HCT116 (cell line): ENCODE measurements around the gene HK1. TPM values are rescaled to one million over a fixed set of nuclear protein-coding genes. Genes with fewer than 3 reads are reported as not detected.

Experiments
- ATAC-seq: fragments of 200-7000 bp; cut with Tn5 transposase; 2 replicates; pipeline ENCODE4 v1.9.1; 2020; ENCODE audit warnings: mild to moderate bottlenecking, moderate library complexity
- BruUV-seq: library from RNA; stranded (reverse); fragments of 400-500 nt; replicated peaks from 2 replicates; lab custom pipeline; 2021; lab: Mats Ljungman, UMichigan
- CTCF ChIA-PET: fragments of 300-600 bp; sonication (Branson Sonifier 250); formaldehyde crosslinking; loops from one replicate; lab custom pipeline; 2021; ENCODE audit warnings: antibody characterized with exemption; lab: Charles Lee
- POLR2A ChIA-PET: fragments of 300-600, 350-600 bp; sonication (Branson Sonifier 250); formaldehyde crosslinking; loops from one replicate; lab custom pipeline; 2021; ENCODE audit warnings: antibody characterized with exemption; lab: Charles Lee
- RAD21 ChIA-PET, 2 experiments: fragments of 300-600 bp; sonication (Branson Sonifier 250); formaldehyde crosslinking; loops; one replicate each; lab custom pipeline; 2023; ENCODE audit warnings: low total read pairs in 2 of 2; ENCODE audit not compliant: uncharacterized antibody in 2 of 2, unreplicated experiment in 2 of 2, low non-redundant PET in 1 of 2; lab: Charles Lee
- DNase-seq: peaks from one replicate; pipeline ENCODE4 v3.0.0-alpha.2; 2010; ENCODE audit warnings: low read depth, low spot score
- H2AFZ ChIP-seq: fragments of 200-600 bp; shearing (Covaris generic), sonication (generic); 2 replicates; pipeline ENCODE4 v1.6.1; 2017; ENCODE audit warnings: low read depth, mixed run types, mixed read lengths, antibody characterized with exemption, low read length; ENCODE audit not compliant: poor library complexity, severe bottlenecking
- H3K27ac ChIP-seq: 2 replicates; pipeline ENCODE4 v1.5.1; 2012; ENCODE audit warnings: low read depth, low read length
- H3K27me3 ChIP-seq: fragments of 200-600 bp; sonication (generic); 2 replicates; pipeline ENCODE4 v1.6.1; 2016; ENCODE audit warnings: mixed run types, low read length, mixed read lengths; ENCODE audit not compliant: insufficient read depth
- H3K36me3 ChIP-seq, 2 experiments: fragments of 200-500 bp in 1 of 2; fragments of 200-600 bp in 1 of 2; sonication (Bioruptor generic) in 1 of 2; sonication (generic) in 1 of 2; 2 replicates each; pipeline versions ENCODE4 v1.5.1 to v1.6.1; 2014 to 2016; ENCODE audit warnings: low read length in 2 of 2, inconsistent platforms in 1 of 2, mixed read lengths in 1 of 2, mixed run types in 1 of 2; ENCODE audit not compliant: insufficient read depth in 2 of 2, control insufficient read depth in 1 of 2
- H3K4me1 ChIP-seq, 2 experiments: fragments of 200-600 bp in 1 of 2; sonication (generic) in 1 of 2; 2 replicates each; pipeline versions ENCODE4 v1.5.1 to v1.6.1; 2012 to 2017; ENCODE audit warnings: low read length in 2 of 2, inconsistent platforms in 1 of 2, mild to moderate bottlenecking in 1 of 2, mixed read lengths in 1 of 2, mixed run types in 1 of 2, moderate library complexity in 1 of 2; ENCODE audit not compliant: insufficient read depth in 2 of 2, control insufficient read depth in 1 of 2
- H3K4me2 ChIP-seq: fragments of 200-600 bp; sonication (generic); 2 replicates; pipeline ENCODE4 v1.6.1; 2017; ENCODE audit warnings: mixed run types, low read length, mixed read lengths
- H3K4me3 ChIP-seq, 2 experiments: fragments of 200-600 bp in 1 of 2; sonication (generic) in 1 of 2; replicated peaks in 1 of 2; 2 replicates each; pipeline ENCODE4 v1.5.1; 2011 to 2016; ENCODE audit warnings: low read length in 2 of 2, control low read depth in 1 of 2, low read depth in 1 of 2, mild to moderate bottlenecking in 1 of 2, mixed read lengths in 1 of 2, mixed run types in 1 of 2
- H3K79me2 ChIP-seq: fragments of 200-600 bp; sonication (generic); 2 replicates; pipeline ENCODE4 v1.6.1; 2017; ENCODE audit warnings: mild to moderate bottlenecking, mixed run types, low read length, moderate library complexity, mixed read lengths; ENCODE audit not compliant: insufficient read depth
- H3K9ac ChIP-seq: fragments of 200-600 bp; sonication (generic); 2 replicates; pipeline ENCODE4 v1.6.1; 2016; ENCODE audit warnings: low read length, mixed read lengths
- H3K9me2 ChIP-seq: fragments of 200-600 bp; sonication (generic), shearing (Covaris generic); 2 replicates; pipeline ENCODE4 v1.6.1; 2017; ENCODE audit warnings: mixed run types, mild to moderate bottlenecking, moderate library complexity; ENCODE audit not compliant: insufficient read depth
- H3K9me3 ChIP-seq, 2 experiments: fragments of 200-500 bp in 1 of 2; fragments of 200-600 bp in 1 of 2; sonication (Bioruptor generic) in 1 of 2; sonication (generic) in 1 of 2; 2 replicates each; pipeline ENCODE4 v1.6.1; 2014 to 2017; ENCODE audit warnings: low read length in 2 of 2, mixed read lengths in 2 of 2, inconsistent platforms in 1 of 2, low read depth in 1 of 2, mild to moderate bottlenecking in 1 of 2, mixed run types in 1 of 2, moderate library complexity in 1 of 2; ENCODE audit not compliant: control insufficient read depth in 1 of 2, insufficient read depth in 1 of 2
- H4K20me1 ChIP-seq: fragments of 200-600 bp; sonication (generic), shearing (Covaris generic); 2 replicates; pipeline ENCODE4 v1.6.1; 2017; ENCODE audit warnings: mixed run types, mild to moderate bottlenecking, moderate library complexity; ENCODE audit not compliant: insufficient read depth
- CEBPB ChIP-seq: IDR thresholded peaks from 2 replicates; pipeline ENCODE4 v1.6.1; 2012; ENCODE audit warnings: low read depth
- EGR1 ChIP-seq: IDR thresholded peaks from 2 replicates; pipeline ENCODE4 v1.6.1; 2012; ENCODE audit warnings: low read depth
- ELF1 ChIP-seq: IDR thresholded peaks from 2 replicates; pipeline ENCODE4 v1.6.1; 2012; ENCODE audit warnings: low read depth, borderline replicate concordance
- EZH2 ChIP-seq: fragments of 200-600 bp; sonication (generic); IDR thresholded peaks from 2 replicates; pipeline ENCODE4 v1.6.1; 2017; ENCODE audit warnings: antibody characterized with exemption, mixed run types
- EZH2phosphoT487 ChIP-seq: fragments of 200-600 bp; IDR thresholded peaks from 2 replicates; pipeline ENCODE4 v1.6.1; 2018; ENCODE audit warnings: antibody characterized with exemption, borderline replicate concordance
- FOSL1 ChIP-seq: IDR thresholded peaks from 2 replicates; pipeline ENCODE4 v1.6.1; 2012; ENCODE audit warnings: low read depth
- JUND ChIP-seq: IDR thresholded peaks from 2 replicates; pipeline ENCODE4 v1.6.1; 2012
- POLR2A ChIP-seq: IDR thresholded peaks from 2 replicates; pipeline ENCODE4 v1.7.0; 2011; ENCODE audit warnings: borderline replicate concordance; ENCODE audit not compliant: insufficient read depth, insufficient read length; ENCODE audit errors: extremely low read depth
- POLR2AphosphoS5 ChIP-seq: IDR thresholded peaks from 2 replicates; pipeline ENCODE4 v1.6.1; 2011; ENCODE audit warnings: mild to moderate bottlenecking, low read depth, low read length, moderate library complexity
- RAD21 ChIP-seq: IDR thresholded peaks from 2 replicates; pipeline ENCODE4 v1.6.1; 2012; ENCODE audit warnings: low read depth, mild to moderate bottlenecking
- SRF ChIP-seq: IDR thresholded peaks from 2 replicates; pipeline ENCODE4 v1.6.1; 2012; ENCODE audit warnings: low read depth
- YY1 ChIP-seq: IDR thresholded peaks from 2 replicates; pipeline ENCODE4 v1.6.1; 2011; ENCODE audit warnings: low read length, low read depth, moderate library complexity, mild to moderate bottlenecking; ENCODE audit not compliant: insufficient replicate concordance; ENCODE audit errors: extremely low read depth
- ZFX ChIP-seq: fragments of 450-650 bp; IDR thresholded peaks from 2 replicates; pipeline ENCODE4 v1.6.1; 2017
- ZNF274 ChIP-seq: fragments of 200-500 bp; sonication (Bioruptor generic); IDR thresholded peaks from 2 replicates; pipeline ENCODE4 v1.6.1; 2014; ENCODE audit warnings: mild to moderate bottlenecking, low read depth, low read length, inconsistent platforms
- intact Hi-C: fragments of 100-400 bp; cut with micrococcal nuclease; formaldehyde crosslinking; loops from 2 replicates; pipeline ENCODE4 v1.10.0; 2022
- total RNA-seq: library from RNA; stranded (reverse); gene quantifications from one replicate; pipeline ENCODE4 v1.2.1, GENCODE V29; 2021; ENCODE audit not compliant: unreplicated experiment
- TF ChIP-seq, protein P1 (sequence below): IDR thresholded peaks from 2 replicates; pipeline ENCODE4 v1.6.1; 2012
- TF ChIP-seq, protein P2 (sequence below): IDR thresholded peaks from 2 replicates; pipeline ENCODE4 v1.6.1; 2011; ENCODE audit warnings: mild to moderate bottlenecking, low read length, moderate library complexity; ENCODE audit not compliant: insufficient replicate concordance; ENCODE audit errors: extremely low read depth
- TF ChIP-seq, protein P3 (sequence below): IDR thresholded peaks from 2 replicates; pipeline ENCODE4 v1.6.1; 2012; ENCODE audit warnings: low read depth

Gene HK1
- total RNA-seq, 1 experiment from 2014 or later, result 50.3 TPM

DNA sequence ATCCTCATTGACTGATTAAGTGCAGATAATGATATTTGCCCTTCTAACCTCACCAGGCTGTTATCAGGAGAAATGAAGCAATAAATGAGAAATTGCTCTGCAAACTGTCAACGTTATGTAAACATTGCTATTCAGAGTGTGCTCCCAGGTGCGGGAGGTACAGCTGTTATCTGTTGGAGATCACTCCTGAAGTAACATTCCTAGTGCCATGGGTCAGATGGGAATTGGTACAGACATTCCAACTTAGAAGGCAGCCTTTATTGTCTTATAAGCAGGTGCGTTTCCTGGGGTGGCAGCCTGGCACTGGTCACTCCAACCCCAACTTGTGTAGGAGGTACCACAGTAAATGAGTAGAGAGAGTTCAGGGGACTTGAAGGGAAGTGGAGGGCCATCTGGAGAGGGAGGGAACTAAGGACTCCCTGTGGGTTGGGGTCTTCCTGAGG is 36.8 kb downstream of the HK1 start:
- Histone ChIP-seq H3K4me1 (peaks cover 17 to 33% of the 10 kb centered on the region in 2 experiments), H3K79me2 (peaks cover 12% of the 10 kb centered on the region), H3K36me3 (no peaks in the 10 kb centered on the region), H4K20me1 (no peaks in the 10 kb centered on the region), H3K4me3 (no peak overlapping the region), H3K4me2 (no peak overlapping the region), H3K9ac (no peak overlapping the region), H2AFZ (no peak overlapping the region), H3K27ac (no peak overlapping the region), H3K27me3 (no peaks in the 10 kb centered on the region), H3K9me3 (no peaks in the 10 kb centered on the region), H3K9me2 (no peaks in the 10 kb centered on the region)
- ChIA-PET POLR2A (no interaction called here), RAD21 (no interaction called here), CTCF (no interaction called here)
- intact Hi-C loops, result no loop called here
- no peak for DNase-seq
- no TSS peak for BruUV-seq
- ATAC-seq, result no peak
- TF ChIP-seq CEBPB, result no peak
- no peak for TF ChIP-seq ZFX
- TF ChIP-seq YY1, result no peak
- TF ChIP-seq SRF, result no peak
- TF ChIP-seq, protein P1, sequence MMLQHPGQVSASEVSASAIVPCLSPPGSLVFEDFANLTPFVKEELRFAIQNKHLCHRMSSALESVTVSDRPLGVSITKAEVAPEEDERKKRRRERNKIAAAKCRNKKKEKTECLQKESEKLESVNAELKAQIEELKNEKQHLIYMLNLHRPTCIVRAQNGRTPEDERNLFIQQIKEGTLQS, result no peak
- TF ChIP-seq RAD21, result no peak
- TF ChIP-seq EZH2phosphoT487, result no peak
- TF ChIP-seq ELF1, result no peak
- no peak for TF ChIP-seq EZH2
- TF ChIP-seq, protein P2, sequence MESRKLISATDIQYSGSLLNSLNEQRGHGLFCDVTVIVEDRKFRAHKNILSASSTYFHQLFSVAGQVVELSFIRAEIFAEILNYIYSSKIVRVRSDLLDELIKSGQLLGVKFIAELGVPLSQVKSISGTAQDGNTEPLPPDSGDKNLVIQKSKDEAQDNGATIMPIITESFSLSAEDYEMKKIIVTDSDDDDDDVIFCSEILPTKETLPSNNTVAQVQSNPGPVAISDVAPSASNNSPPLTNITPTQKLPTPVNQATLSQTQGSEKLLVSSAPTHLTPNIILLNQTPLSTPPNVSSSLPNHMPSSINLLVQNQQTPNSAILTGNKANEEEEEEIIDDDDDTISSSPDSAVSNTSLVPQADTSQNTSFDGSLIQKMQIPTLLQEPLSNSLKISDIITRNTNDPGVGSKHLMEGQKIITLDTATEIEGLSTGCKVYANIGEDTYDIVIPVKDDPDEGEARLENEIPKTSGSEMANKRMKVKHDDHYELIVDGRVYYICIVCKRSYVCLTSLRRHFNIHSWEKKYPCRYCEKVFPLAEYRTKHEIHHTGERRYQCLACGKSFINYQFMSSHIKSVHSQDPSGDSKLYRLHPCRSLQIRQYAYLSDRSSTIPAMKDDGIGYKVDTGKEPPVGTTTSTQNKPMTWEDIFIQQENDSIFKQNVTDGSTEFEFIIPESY, result no peak
- no peak for TF ChIP-seq POLR2A
- TF ChIP-seq JUND, result no peak
- TF ChIP-seq FOSL1, result no peak
- no peak for TF ChIP-seq ZNF274
- no peak for TF ChIP-seq POLR2AphosphoS5
- no peak for TF ChIP-seq EGR1
- TF ChIP-seq, protein P3, sequence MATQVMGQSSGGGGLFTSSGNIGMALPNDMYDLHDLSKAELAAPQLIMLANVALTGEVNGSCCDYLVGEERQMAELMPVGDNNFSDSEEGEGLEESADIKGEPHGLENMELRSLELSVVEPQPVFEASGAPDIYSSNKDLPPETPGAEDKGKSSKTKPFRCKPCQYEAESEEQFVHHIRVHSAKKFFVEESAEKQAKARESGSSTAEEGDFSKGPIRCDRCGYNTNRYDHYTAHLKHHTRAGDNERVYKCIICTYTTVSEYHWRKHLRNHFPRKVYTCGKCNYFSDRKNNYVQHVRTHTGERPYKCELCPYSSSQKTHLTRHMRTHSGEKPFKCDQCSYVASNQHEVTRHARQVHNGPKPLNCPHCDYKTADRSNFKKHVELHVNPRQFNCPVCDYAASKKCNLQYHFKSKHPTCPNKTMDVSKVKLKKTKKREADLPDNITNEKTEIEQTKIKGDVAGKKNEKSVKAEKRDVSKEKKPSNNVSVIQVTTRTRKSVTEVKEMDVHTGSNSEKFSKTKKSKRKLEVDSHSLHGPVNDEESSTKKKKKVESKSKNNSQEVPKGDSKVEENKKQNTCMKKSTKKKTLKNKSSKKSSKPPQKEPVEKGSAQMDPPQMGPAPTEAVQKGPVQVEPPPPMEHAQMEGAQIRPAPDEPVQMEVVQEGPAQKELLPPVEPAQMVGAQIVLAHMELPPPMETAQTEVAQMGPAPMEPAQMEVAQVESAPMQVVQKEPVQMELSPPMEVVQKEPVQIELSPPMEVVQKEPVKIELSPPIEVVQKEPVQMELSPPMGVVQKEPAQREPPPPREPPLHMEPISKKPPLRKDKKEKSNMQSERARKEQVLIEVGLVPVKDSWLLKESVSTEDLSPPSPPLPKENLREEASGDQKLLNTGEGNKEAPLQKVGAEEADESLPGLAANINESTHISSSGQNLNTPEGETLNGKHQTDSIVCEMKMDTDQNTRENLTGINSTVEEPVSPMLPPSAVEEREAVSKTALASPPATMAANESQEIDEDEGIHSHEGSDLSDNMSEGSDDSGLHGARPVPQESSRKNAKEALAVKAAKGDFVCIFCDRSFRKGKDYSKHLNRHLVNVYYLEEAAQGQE, result no peak
